Ureter (tissue), 1 donor: Measurements from ENCODE around the gene PRKCB. TPM values are rescaled to one million over a fixed set of nuclear protein-coding genes. Genes with fewer than 3 reads are reported as not detected.

ENCODE experiments used
- DNase-seq: peaks from one replicate; pipeline ENCODE4 v3.0.0-alpha.2; 2020; ENCODE audit warnings: low spot score
- total RNA-seq: library from RNA; stranded (reverse); gene quantifications from one replicate; pipeline ENCODE4 v1.2.4, GENCODE V29; 2023
- donor health status: DM: yes; HTN: yes; CAD: no.

Gene PRKCB
- total RNA-seq, 1 donor from 2014 or later, result 14.3 TPM

DNA sequence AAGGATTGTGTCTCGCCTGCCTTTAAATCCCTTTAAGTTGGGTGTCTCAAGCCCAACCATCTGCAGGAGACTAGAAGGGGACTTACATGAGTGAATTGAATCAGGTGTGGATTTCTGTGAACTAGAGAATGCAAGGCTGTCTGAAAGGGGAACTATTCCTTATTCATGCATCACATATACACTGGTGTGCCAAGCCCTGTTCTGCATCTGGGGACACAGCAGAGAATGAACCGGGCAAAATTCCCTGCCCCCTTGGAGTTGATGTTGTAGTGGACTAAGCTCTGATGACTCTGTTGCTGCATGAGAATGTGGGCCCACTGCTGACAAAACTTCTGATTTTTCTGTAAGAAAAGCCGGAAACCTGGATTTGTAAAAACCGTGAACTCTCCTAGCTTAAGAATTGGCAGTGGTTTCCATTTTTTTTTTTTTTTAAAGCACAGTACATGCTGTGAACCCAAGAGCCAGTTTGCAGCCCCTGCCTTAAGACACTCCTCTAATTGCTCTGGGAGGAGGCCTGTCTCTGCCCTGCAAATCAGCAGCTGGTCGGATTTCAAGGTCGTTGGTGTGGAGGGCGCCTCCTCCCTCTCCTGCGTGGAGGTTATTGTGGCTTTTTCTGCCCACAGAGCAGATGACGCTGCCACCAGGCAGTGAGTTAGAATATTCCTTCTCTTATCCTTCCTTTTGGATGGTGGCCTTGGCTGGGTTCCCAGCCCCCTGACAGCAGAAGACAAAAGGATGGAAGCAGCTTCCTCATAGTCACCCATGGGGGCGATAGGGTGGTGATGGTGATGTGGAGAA is 131.0 kb downstream of the PRKCB start:
- no peak for DNase-seq

DNA sequence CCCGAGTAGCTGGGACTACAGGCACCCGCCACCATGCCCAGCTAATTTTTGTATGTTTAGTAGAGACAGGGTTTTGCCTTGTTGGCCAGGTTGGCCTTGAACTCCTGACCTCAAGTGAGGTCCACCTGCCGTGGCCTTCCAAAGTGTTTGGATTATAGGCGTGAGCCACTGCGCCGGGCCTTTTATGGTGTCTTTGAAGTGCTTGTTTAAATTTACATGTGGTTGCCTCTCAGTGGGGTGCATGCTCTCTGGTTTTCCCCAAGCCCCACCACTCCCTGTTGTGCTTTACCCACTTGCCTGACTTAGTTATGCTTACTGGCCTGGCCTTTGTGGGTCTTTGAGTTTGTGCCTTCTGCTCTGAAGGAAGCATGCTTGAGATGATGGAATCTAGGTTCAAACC is 132.0 kb downstream of the PRKCB start:
- DNase-seq, result no peak

DNA sequence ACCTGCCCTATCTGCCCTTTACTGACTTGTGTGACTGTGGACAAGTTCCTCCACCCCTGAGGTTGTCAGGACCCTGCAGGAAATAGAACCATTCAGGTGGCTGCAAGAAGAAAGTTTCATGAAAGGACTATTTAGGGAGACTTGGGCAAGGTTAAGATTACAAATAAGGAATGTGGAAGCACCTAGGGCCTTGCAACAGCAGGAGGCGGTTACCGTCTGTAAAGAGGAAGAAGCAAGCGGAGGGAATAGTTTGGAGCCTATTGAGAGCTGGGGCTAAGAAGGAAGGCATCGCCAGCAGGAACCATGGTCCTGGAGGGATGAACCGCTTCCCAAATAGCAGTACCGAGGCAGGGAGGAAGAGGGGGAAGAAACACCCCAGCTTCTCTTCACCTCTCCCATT is 132.4 kb downstream of the PRKCB start:
- DNase-seq, result no peak

- no peak for DNase-seq
These were observed 133.9 kb downstream of the PRKCB start for GRCh38 chr16:23969468-23970297.

DNA sequence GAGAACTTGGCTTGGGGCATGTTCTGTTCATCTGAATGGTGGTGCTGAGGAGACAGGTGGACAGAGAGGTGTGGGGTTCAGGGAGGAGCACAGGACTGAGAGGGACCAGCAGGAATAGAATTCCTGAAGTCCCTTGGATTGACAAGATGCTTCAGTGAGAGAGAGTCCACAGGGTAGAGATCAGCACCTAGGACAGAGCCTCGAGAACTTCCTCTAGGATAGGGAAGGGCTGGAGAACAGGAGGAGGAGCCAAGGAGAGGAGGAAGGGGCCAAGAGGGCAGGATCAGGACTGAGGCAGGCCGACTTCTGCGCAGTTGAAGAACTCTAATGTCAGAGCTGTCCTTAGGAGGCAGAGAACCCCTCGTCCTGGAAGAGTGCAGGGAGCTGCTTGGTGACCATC is 138.4 kb downstream of the PRKCB start:
- DNase-seq, result no peak

GRCh38 chr16:23975293-23975692 is 139.5 kb downstream of the PRKCB start:
- DNase-seq, result no peak

GRCh38 chr16:23976091-23976490 is 140.3 kb downstream of the PRKCB start:
- DNase-seq, result no peak

GRCh38 chr16:23976524-23976923 is 140.7 kb downstream of the PRKCB start:
- no peak for DNase-seq

- DNase-seq, result no peak
These were observed 143.7 kb downstream of the PRKCB start for GRCh38 chr16:23979441-23979840.

GRCh38 chr16:23979982-23980381 is 144.2 kb downstream of the PRKCB start:
- DNase-seq, result no peak

GRCh38 chr16:23981429-23982399 is 145.9 kb downstream of the PRKCB start:
- no peak for DNase-seq

GRCh38 chr16:23986455-23986854 is 150.7 kb downstream of the PRKCB start:
- no peak for DNase-seq

GRCh38 chr16:23987443-23987842 is 151.7 kb downstream of the PRKCB start:
- no peak for DNase-seq

- no peak for DNase-seq
These were observed 154.7 kb downstream of the PRKCB start for GRCh38 chr16:23990507-23990906.

- DNase-seq, result no peak
These were observed 155.3 kb downstream of the PRKCB start for GRCh38 chr16:23991066-23991465.

- DNase-seq, result no peak
These were observed 158.8 kb downstream of the PRKCB start for GRCh38 chr16:23994615-23995014.

- DNase-seq, result no peak
These were observed 160.6 kb downstream of the PRKCB start for GRCh38 chr16:23996258-23996955.

DNA sequence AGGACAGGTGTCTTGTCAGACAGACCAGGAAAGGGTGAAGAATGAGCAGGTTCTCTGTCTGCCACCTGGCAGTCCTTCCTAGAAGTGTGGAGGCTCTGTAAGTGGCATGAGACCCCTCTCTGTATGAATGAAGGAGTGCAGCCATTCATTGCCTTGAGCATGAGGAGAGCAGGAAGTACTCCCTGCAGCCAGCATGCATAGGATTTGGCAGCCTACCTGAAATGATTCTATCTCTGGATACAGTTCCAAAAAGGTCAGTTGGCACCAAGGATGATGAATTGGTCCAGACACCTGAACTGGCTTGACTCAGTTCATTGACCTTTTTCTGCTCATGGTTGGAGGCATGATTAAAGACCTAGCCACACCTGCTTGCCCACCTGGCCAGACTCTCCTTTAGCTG is 163.0 kb downstream of the PRKCB start:
- DNase-seq, result no peak

GRCh38 chr16:23999663-24000062 is 163.9 kb downstream of the PRKCB start:
- no peak for DNase-seq

- DNase-seq, result no peak
These were observed 165.9 kb downstream of the PRKCB start for GRCh38 chr16:24001710-24002109.

- no peak for DNase-seq
These were observed 166.8 kb downstream of the PRKCB start for GRCh38 chr16:24002619-24003018.
